Right hindlimb (tissue), 1 donor: Measurements from ENCODE around the gene UBE4A.

Experiments used
- DNase-seq: peaks from one replicate; pipeline ENCODE4 v3.0.0-alpha.2; 2018

The UBE4A gene

DNA sequence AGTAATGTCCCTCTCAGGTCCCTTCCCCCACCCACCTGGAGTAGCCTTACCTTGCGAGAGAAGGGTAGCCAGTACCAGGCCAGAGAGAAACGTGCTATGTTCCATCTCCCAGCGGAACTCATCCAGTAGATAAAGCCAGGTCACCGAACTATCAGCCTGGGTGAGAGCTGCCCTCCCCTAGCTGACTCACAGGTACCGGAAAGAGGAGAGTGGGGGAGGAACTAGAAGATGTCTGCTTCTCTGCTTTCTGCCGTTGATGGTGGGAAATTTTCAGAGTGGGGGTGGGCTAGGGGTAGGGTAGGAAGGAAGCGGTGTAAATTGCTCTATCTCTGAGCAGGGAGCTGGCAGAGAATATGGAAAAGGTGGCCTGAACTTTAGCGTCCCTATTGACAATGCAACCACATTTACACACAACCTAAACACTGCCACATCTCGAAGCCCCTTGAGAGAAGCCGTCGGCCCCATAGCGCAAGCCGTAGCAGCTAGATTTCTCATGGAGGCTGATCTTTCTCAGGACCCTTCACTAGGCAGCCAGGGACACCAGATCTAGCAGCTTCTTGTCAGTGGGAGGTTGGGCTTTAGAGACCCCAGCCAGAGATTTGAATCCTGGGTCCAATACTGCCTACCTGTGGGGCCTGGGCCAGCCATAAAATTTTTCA is 16.8 kb upstream of the UBE4A start, which contains the start of gene CD3D:
Gene CD3D (minus strand): TSS at position 203 of the 659 bp plus-strand sequence. CDS start 98 bp downstream, at position 105.
- DNase-seq, result no peak

GRCh38 chr11:118343248-118343647 is 16.2 kb upstream of the UBE4A start:
- no peak for DNase-seq

DNA sequence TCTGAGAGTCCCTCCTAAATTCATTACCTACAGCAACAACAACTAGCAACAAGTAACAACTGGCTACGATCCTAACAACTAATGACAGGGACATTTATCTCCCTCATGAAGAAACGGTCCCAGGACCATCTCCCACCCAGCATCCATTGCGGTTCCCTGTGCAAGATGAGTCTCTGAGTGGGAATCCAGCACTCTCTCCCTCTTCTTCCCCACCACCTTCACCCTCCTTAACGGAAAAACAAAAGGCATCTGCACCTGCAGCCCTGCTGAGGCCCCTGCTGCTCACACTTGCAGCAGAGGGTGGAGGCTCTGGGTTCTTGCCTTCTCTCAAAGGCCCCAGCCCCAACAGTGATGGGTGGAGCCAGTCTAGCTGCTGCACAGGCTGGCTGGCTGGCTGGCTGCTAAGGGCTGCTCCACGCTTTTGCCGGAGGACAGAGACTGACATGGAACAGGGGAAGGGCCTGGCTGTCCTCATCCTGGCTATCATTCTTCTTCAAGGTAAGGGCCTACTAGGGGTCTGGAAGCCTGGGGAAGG is 15.4 kb upstream of the UBE4A start, which contains the start of gene CD3G:
Gene CD3G (plus strand): TSS at position 364 of the 535 bp plus-strand sequence. CDS start 80 bp downstream, at position 444.
- DNase-seq, result no peak

- DNase-seq, result no peak
Observed at GRCh38 chr11:118349475-118349874, 9.9 kb upstream of the UBE4A start.

DNA sequence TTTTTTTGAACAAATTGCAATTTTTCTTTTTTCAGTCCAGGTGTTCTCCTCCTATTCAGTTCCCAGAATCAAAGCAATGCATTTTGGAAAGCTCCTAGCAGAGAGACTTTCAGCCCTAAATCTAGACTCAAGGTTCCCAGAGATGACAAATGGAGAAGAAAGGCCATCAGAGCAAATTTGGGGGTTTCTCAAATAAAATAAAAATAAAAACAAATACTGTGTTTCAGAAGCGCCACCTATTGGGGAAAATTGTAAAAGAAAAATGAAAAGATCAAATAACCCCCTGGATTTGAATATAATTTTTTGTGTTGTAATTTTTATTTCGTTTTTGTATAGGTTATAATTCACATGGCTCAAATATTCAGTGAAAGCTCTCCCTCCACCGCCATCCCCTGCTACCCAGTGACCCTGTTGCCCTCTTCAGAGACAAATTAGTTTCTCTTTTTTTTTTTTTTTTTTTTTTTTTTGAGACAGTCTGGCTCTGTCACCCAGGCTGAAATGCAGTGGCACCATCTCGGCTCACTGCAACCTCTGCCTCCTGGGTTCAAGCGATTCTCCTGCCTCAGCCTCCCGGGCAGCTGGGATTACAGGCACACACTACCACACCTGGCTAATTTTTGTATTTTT is 6.2 kb upstream of the UBE4A start:
- DNase-seq, result no peak

- no peak for DNase-seq
Observed at GRCh38 chr11:118358071-118358470, 1.3 kb upstream of the UBE4A start.

DNA sequence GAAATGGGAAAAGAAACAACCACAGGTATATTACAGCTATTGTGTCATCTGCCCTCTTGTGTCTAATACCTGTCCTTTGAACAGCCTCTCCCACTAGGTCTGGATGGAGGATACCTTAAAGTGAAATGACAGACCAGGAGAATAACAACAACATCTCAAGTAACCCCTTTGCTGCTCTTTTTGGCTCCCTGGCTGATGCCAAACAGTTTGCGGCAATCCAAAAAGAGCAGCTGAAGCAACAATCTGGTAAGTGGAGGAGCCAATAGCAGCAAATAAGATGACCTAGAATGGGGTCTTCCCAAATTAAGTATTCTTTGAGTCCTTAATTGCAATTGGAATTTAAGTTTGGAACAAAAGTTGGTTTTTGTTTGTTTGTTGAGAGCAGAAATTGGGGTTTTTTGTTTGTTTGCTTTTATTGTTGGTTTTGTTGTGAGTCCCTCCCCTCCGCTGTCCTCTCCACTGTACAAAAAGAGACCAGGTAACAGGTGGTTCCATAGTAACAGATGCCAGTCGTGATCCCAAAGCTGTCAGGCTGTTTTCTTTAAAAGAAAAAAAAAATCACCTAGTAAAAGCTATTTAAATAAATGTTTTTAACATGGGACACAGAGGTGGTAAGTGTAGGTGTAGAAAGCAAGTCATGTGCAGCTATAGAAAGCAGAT is 5.7 kb downstream of the UBE4A start:
- DNase-seq, result no peak

DNA sequence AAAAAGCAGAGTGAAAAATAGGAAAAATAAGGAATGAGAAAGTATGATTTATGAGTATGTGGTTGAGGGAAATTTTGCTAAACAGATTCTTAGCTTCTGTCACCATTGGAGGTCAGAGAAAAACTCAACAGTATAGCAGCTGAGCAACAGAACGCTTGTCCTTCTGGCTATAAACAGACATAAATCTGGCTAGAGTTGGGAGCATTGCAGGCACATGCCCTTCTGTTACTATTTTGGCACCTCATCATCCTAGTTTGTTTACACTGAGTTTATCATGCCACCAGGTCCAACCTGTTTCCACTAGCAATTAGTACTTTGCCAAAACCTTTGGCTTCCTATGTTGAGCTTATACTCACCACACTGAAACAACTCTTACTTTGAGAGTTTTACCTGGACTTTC is 6.9 kb downstream of the UBE4A start:
- DNase-seq, result no peak

GRCh38 chr11:118370774-118371173 is 11.4 kb downstream of the UBE4A start:
- DNase-seq, result no peak

DNA sequence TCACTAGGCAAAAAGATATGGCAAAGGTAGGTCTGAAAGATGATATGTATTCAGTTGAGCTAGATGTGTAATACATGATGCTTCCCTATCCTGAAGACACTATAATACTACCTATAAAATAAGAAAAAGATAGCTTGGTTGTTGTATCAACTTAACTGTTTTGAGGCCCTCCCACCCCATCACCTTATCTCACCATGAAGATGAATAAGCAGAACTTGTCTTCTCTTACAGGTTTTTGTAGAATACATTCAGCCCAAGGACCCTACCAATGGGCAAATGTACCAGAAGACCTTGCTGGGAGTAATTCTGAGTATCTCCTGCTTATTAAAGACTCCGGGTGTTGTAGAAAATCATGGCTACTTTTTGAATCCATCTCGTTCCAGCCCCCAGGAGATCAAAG is 13.9 kb downstream of the UBE4A start:
- DNase-seq, result no peak

DNA sequence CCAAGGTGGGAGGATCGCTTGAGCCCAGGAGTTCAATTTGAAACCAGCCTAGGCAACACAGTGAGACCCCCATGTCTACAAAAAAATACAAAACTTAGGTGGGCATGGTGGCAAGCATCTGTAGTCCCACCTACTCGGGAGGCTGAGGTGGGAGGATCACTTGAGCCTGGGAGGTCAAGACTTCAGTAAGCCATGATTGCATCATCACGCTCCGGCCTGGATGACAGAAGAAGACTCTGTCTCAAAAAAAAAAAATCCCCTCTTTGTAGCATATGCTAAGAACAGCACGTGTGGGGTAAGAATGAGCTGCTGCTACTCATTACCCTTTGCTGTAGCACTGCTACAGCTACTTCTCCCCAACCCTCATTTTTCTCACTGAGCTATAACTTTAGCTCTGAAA is 14.5 kb downstream of the UBE4A start:
- no peak for DNase-seq

DNA sequence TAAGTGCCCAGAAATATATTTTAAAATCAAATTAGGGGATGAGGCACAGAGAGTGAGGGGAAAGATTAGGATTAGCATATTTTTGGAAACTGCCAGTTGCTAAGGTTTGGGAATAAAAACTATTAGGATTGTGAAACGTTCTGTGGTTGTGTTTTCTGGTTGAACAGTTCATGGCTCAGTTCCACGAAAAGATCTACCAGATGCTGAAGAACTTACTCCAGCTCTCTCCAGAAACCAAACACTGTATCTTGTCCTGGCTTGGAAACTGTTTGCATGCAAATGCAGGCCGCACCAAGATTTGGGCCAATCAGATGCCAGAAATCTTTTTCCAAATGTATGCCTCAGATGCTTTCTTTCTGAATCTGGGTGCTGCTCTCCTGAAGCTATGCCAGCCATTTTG is 15.3 kb downstream of the UBE4A start:
- no peak for DNase-seq

DNA sequence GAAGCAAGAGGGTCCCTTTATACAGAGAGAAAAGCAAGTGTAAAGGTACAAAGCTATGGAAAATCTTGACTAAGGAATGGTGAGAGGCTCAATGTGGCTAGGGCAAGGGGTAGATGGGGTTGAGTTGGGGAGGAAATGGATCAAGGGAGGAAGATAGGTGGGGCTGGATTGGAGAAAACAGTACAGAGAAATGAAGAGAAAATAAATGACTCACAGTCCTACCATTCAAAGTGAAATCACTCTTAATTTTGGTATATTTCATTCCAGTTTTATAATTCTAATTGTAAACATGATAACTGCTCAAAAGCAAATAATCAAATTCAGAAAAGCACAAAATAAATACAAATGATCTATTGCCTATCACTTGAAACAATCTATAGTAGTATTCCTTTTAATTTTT is 16.6 kb downstream of the UBE4A start:
- no peak for DNase-seq

DNA sequence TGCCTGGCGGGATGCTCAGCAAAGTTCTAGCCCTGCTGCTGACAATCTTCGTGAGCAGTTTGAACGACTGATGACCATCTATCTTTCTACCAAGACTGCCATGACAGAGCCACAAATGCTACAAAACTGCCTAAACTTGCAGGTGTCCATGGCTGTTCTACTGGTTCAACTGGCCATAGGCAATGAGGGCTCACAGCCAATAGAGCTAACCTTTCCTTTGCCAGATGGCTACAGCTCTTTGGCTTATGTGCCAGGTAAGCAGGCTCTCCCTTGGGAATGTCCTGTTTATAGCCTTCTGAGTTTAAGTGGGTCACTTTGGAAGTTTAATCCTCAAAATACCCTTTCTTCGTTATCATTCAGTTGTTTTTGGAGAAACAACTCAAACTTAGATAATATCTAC is 20.1 kb downstream of the UBE4A start:
- no peak for DNase-seq

DNA sequence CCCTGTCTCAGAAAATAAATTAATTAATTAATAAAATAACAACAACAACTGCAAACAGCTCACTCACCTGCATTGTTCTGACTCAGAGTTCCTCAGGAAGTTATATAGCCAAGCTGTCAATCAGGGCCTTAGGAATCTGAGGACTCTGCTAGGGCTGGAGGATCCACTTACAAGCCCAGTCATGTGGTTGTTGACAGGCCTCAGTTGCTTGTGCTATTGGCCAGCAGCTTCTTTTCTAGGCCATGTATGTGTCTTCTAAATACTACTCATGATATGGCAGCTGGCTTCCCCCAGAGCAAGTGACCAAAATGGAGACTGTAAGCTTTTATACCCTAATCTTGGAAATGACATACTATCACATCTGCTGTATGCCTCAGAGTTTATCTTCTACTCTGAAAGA is 21.2 kb downstream of the UBE4A start:
- no peak for DNase-seq

DNA sequence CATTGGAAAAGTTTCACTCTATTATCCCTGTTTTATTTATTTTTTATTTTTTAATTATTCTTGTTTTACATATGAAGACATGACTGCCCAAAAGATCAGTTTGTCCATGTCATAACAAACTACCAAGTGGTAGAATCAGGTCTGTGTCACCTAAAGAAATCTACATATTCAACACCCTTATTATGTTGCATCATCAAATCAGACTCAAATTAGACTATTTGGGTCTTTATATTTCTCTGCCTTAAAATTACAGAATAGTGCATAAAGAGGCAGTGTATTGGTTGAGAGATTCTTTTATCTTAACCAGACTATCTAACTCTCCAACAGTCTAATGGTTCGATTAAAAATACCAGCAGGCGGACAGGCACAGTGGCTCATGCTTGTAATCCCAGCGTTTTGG is 23.6 kb downstream of the UBE4A start:
- no peak for DNase-seq

DNA sequence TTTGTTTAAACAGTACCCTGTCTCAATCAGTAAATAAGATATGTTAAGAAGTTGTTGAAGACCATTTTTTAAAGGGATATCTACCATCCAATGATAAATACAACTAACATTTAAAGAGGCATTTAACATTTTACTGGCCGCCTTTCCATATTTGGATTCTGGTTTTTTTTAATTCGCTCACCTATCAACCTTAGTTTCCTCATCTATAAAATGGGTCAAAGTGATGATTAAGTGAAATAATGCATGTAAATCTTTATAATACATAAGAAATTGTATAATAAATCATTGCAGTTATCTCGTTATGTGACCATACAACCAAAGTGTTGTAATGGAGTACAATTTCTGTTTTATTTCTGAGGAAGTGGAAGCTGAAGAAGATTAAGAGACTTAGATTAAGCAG is 24.3 kb downstream of the UBE4A start:
- DNase-seq, result no peak

GRCh38 chr11:118396097-118396501 is 36.7 kb downstream of the UBE4A start:
- no peak for DNase-seq

DNA sequence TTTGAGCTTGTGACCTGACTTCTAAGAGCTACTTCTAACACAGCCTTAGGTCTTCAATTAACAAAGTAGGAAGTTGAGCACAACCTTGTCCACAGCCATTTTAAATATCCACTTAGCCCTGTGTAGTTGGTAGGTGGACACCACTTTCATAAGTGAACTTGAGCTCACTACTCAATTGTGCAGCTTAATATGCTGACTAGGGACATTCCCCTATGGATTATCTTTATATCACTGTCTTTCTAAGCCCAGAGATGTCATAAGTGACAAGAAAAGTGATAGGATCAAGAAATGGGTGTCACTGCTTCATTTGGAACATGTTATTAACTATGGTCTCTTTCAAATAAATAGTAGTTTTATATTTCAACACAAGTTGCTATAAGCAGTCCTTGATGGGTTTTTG is 38.0 kb downstream of the UBE4A start:
- DNase-seq, result no peak

GRCh38 chr11:118398791-118399559 is 39.6 kb downstream of the UBE4A start:
- no peak for DNase-seq

GRCh38 chr11:118401151-118401879 is 41.9 kb downstream of the UBE4A start, which contains the start of gene ATP5MG:
TSS of gene ATP5MG (plus strand) at chr11:118401606. CDS start at chr11:118401666, 60 bp downstream.
- peak; percentile 93 for DNase-seq

DNA sequence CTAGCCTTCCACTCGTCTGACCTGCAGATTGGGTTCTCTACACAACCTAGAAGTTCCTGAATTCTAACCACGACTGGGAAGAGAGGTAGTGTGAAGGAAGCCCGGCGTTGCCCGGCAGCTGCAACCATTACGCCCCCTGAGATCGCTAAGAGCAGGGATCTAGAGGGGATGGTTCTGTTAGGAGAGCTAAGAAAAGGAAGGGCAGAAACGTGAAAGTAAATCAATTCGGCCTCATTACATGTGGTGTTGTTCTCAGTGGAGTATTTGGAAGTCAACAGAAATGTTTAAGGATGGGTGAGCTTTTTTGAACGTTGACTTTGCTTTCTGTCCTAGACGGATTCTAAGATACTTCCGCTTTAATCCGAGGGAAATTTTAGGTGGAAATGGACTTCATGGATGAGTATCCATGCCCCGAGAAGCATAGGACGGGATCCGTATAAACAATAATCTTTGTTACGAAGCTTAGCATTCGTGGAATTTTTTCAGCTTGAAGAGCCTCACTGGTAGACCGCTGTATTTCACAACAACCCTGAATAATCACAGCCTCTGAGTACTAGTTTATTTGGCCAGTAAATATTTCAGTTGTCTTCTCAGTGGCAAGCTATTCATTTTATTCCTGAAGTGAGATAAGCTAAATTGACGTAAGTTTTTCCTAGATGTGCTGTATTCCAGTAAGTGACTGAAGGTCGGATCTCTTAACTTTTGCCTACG is 42.6 kb downstream of the UBE4A start:
- no peak for DNase-seq
